ENCODE measurements around the gene CFAP77.

DNA sequence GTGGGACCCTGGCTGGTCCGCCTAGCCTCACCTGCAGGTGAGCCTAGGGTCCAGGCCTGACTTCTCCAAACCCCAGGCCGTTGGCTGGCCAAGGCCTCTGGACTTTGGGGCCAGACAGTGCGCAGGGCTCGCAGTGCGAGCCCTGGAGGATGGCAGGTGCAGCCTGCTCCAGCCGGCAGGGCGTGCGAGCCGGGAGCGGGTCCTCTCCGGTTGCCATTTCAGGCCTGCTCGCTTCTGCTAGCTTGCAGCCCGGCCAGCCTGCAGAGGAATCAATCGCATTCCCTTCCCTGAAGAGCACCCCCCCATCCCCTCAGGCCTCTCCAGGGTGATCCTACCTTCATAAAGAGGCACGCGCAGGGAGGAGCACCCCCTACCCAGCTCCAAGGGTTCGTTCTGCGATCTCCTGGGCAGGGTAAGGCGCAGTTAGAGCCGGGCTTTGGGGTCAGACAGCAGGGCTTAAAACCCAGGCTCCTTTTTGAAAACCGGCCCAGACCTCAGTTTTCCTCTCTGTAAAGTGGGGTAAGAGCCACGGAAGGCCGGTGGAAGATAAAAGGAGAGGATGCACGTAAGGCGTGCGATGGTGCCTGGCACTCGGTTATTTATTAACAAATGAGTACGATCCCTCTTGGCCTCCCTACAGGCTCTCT is 178.6 kb downstream of the CFAP77 start:
- TF ChIP-seq, protein P1, sequence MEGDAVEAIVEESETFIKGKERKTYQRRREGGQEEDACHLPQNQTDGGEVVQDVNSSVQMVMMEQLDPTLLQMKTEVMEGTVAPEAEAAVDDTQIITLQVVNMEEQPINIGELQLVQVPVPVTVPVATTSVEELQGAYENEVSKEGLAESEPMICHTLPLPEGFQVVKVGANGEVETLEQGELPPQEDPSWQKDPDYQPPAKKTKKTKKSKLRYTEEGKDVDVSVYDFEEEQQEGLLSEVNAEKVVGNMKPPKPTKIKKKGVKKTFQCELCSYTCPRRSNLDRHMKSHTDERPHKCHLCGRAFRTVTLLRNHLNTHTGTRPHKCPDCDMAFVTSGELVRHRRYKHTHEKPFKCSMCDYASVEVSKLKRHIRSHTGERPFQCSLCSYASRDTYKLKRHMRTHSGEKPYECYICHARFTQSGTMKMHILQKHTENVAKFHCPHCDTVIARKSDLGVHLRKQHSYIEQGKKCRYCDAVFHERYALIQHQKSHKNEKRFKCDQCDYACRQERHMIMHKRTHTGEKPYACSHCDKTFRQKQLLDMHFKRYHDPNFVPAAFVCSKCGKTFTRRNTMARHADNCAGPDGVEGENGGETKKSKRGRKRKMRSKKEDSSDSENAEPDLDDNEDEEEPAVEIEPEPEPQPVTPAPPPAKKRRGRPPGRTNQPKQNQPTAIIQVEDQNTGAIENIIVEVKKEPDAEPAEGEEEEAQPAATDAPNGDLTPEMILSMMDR (conservative IDR thresholded peaks at IDR 0.05; ENCODE audit: low read depth, low read length): no peak
- TF ChIP-seq EZH2 (IDR thresholded peaks at IDR 0.05; ENCODE audit: borderline replicate concordance, low read depth, low read length, poor library complexity, severe bottlenecking): no peak

Measured in A673 (cell line).